ENCODE data around the gene GPR78.
A peak's percentile ranks its signal among the peaks of the same experiment; 100 is the strongest.

The GPR78 gene

DNA sequence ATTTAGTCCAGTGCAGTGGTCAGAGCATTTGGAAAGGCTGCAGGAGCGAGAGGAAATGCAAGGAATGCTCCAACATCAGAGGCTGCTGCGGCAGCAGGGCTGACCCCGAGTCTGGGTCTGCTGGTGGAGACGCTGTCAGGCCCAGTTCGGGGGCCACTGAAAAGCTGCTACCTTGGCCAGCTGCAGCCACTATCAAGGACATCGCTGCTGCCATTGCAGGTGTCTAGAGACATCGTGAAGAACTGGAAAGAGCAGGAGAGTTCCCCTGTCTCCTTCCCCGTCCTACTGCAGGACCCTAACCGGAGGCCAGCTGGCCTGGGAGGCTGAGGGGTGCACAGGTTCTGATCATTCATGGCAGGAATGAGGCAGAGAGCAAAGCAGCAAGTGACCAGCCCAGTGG is 29.5 kb upstream of the GPR78 start:
- Histone ChIP-seq H2AK5ac (ENCODE audit: low read length) (peak overlapping the region; percentile 8), H3K36me3 (ENCODE audit: control insufficient read depth in 1 of 2, insufficient read depth in 2 of 2, low read length in 2 of 2) (no peaks in the 10 kb centered on the region), H4K12ac (ENCODE audit: low read depth, low read length) (no peak overlapping the region), H3K4me3 (ENCODE audit: low read depth, low read length) (no peak overlapping the region), H4K91ac (ENCODE audit: low read depth, low read length) (peak overlapping the region; percentile 31), H2AFZ (ENCODE audit: insufficient read depth, low read length, poor library complexity) (no peak overlapping the region), H3K18ac (ENCODE audit: low read length) (no peak overlapping the region), H2BK12ac (ENCODE audit: low read length) (peak overlapping the region; percentile 84), H3K4me2 (ENCODE audit: low read length) (no peak overlapping the region), H2BK120ac (ENCODE audit: insufficient read depth, low read length, poor library complexity) (peak overlapping the region; percentile 3), H3K4ac (ENCODE audit: low read depth, low read length) (no peak overlapping the region), H3K27ac (ENCODE audit: low read depth, low read length) (peak overlapping the region; percentile 16), H3K9me3 (ENCODE audit: insufficient read depth, low read depth, low read length) (no peaks in the 10 kb centered on the region), H4K8ac (ENCODE audit: low read depth, low read length) (peak overlapping the region; percentile 21), H3K4me1 (ENCODE audit: control insufficient read depth in 1 of 2, insufficient read depth in 2 of 2, low read length in 2 of 2) (peaks cover 22 to 34% of the 10 kb centered on the region in 2 experiments), H3K79me1 (ENCODE audit: low read length) (peaks cover 39% of the 10 kb centered on the region), H3K23ac (ENCODE audit: low read length) (no peak overlapping the region), H2BK5ac (ENCODE audit: low read depth, low read length, poor library complexity) (no peak overlapping the region), H3K14ac (ENCODE audit: low read length) (peak overlapping the region; percentile 16), H3K79me2 (ENCODE audit: control insufficient read depth, insufficient read depth, low read length, poor library complexity) (no peaks in the 10 kb centered on the region), H3K27me3 (ENCODE audit: insufficient read depth, low read length) (no peaks in the 10 kb centered on the region), H3K9ac (ENCODE audit: low read length) (no peak overlapping the region)
- WGBS (ENCODE audit: extremely low coverage, insufficient coverage, insufficient read length): no CpG with 5 or more reads among the region's 9 CpGs
- DNase-seq: no peak

DNA sequence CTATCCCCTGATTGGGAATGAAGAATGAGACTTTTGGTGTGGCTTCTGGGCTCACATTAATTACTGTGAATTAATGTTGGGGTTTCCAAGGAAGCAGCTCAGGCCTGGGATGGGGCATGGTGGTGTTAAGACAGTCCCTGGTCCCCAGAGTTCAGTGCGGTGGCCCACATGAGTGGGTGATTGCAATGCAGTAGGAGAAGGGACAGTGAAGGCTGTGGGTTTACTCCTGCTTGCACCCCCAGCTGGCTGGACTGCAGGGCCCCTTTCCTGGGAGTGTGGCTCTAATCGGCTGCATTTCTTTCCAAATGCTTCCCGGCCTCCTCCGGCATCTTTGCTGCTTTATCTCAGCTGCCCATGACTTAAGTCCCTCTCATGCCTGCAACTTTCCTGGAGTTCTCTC is 28.2 kb upstream of the GPR78 start:
- no CpG with 5 or more reads among the region's 4 CpGs for WGBS (ENCODE audit: extremely low coverage, insufficient coverage, insufficient read length)
- no peak overlapping the region for H2BK5ac ChIP-seq (ENCODE audit: low read depth, low read length, poor library complexity)
- peaks cover 41% of the 10 kb centered on the region for H3K79me1 ChIP-seq (ENCODE audit: low read length)
- H3K14ac ChIP-seq (ENCODE audit: low read length): no peak overlapping the region
- peak overlapping the region; percentile 38 for H4K91ac ChIP-seq (ENCODE audit: low read depth, low read length)
- H3K27ac ChIP-seq (ENCODE audit: low read depth, low read length): no peak overlapping the region
- H3K36me3 ChIP-seq (ENCODE audit: control insufficient read depth in 1 of 2, insufficient read depth in 2 of 2, low read length in 2 of 2): no peaks in the 10 kb centered on the region
- H3K23ac ChIP-seq (ENCODE audit: low read length): no peak overlapping the region
- no peak for DNase-seq
- no peak overlapping the region for H2AFZ ChIP-seq (ENCODE audit: insufficient read depth, low read length, poor library complexity)
- H3K79me2 ChIP-seq (ENCODE audit: control insufficient read depth, insufficient read depth, low read length, poor library complexity): no peaks in the 10 kb centered on the region
- H3K4ac ChIP-seq (ENCODE audit: low read depth, low read length): no peak overlapping the region
- no peak overlapping the region for H3K4me3 ChIP-seq (ENCODE audit: low read depth, low read length)
- no peak overlapping the region for H3K9ac ChIP-seq (ENCODE audit: low read length)
- peak overlapping the region; percentile 13 for H2AK5ac ChIP-seq (ENCODE audit: low read length)
- no peak overlapping the region for H3K18ac ChIP-seq (ENCODE audit: low read length)
- no peak overlapping the region for H2BK120ac ChIP-seq (ENCODE audit: insufficient read depth, low read length, poor library complexity)
- H3K9me3 ChIP-seq (ENCODE audit: insufficient read depth, low read depth, low read length): no peaks in the 10 kb centered on the region
- no peak overlapping the region for H3K4me2 ChIP-seq (ENCODE audit: low read length)
- H2BK12ac ChIP-seq (ENCODE audit: low read length): peak overlapping the region; percentile 19
- H3K27me3 ChIP-seq (ENCODE audit: insufficient read depth, low read length): no peaks in the 10 kb centered on the region
- H4K8ac ChIP-seq (ENCODE audit: low read depth, low read length): no peak overlapping the region
- peaks cover 25 to 30% of the 10 kb centered on the region in 2 experiments for H3K4me1 ChIP-seq (ENCODE audit: control insufficient read depth in 1 of 2, insufficient read depth in 2 of 2, low read length in 2 of 2)
- H4K12ac ChIP-seq (ENCODE audit: low read depth, low read length): no peak overlapping the region

DNA sequence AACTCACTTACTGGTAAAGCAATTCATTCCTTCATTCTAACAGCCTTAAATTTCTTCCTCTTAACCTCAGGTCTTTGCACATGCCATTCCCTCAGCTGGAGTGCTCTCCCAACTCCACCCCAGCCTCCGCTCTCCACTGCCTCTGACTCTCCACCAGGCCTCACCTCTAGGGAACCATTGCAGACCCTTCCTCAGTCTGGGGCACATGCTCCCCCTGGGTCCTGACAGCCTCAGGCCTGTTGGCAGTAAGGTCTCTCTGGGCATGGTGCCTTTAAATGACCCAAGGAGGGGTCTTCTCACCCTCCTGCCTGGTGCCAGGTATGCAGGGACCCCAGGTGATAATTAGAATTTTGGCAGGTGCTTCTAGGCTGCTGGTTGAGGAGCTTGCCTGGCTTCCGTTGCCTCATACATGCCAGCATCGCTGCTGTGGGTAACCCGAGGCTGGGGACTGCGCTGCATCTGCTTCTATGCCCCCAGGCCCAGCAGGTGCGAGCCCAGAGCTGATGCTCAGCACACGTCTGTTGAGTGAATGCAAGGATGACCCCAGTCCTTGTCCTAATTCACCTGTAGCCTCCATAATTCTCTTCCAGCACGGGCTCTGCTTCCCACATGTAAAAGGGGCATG is 27.5 kb upstream of the GPR78 start:
- Histone ChIP-seq H3K27ac (ENCODE audit: low read depth, low read length) (no peak overlapping the region), H3K27me3 (ENCODE audit: insufficient read depth, low read length) (no peaks in the 10 kb centered on the region), H3K18ac (ENCODE audit: low read length) (no peak overlapping the region), H4K12ac (ENCODE audit: low read depth, low read length) (no peak overlapping the region), H3K4ac (ENCODE audit: low read depth, low read length) (no peak overlapping the region), H3K79me1 (ENCODE audit: low read length) (peaks cover 41% of the 10 kb centered on the region), H3K9ac (ENCODE audit: low read length) (no peak overlapping the region), H2AFZ (ENCODE audit: insufficient read depth, low read length, poor library complexity) (no peak overlapping the region), H4K8ac (ENCODE audit: low read depth, low read length) (no peak overlapping the region), H3K4me1 (ENCODE audit: control insufficient read depth in 1 of 2, insufficient read depth in 2 of 2, low read length in 2 of 2) (peaks cover 24 to 28% of the 10 kb centered on the region in 2 experiments), H2BK5ac (ENCODE audit: low read depth, low read length, poor library complexity) (no peak overlapping the region), H4K91ac (ENCODE audit: low read depth, low read length) (peak overlapping the region; percentile 38), H2AK5ac (ENCODE audit: low read length) (no peak overlapping the region), H3K36me3 (ENCODE audit: control insufficient read depth in 1 of 2, insufficient read depth in 2 of 2, low read length in 2 of 2) (no peaks in the 10 kb centered on the region), H3K14ac (ENCODE audit: low read length) (no peak overlapping the region), H2BK12ac (ENCODE audit: low read length) (peak overlapping the region; percentile 19), H3K4me3 (ENCODE audit: low read depth, low read length) (no peak overlapping the region), H3K9me3 (ENCODE audit: insufficient read depth, low read depth, low read length) (no peaks in the 10 kb centered on the region), H3K23ac (ENCODE audit: low read length) (no peak overlapping the region), H3K79me2 (ENCODE audit: control insufficient read depth, insufficient read depth, low read length, poor library complexity) (peaks cover 2% of the 10 kb centered on the region), H3K4me2 (ENCODE audit: low read length) (no peak overlapping the region), H2BK120ac (ENCODE audit: insufficient read depth, low read length, poor library complexity) (no peak overlapping the region)
- no CpG with 5 or more reads among the region's 8 CpGs for WGBS (ENCODE audit: extremely low coverage, insufficient coverage, insufficient read length)
- peak; percentile 71 to 78 for DNase-seq

DNA sequence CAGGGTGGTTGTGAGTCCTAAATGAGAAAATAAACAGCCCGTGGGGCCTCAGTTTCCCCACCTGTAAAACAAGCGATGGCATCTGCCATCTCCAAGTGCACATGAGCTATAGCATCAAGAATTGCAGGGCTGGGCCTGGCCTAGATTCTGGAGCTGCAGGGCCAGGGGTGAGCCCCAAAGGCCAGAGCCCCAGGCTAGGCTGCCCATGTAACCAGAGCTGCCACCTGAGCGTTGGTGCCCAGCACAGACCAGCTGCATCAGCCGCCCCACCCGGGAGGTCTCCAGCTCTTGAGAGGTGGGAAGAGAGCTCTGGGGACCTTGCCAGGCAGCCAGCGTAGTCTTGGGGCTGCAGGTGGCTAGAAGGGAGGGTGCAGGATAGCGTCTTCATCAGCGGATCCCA is 27.0 kb upstream of the GPR78 start:
- peaks cover 43% of the 10 kb centered on the region for H3K79me1 ChIP-seq (ENCODE audit: low read length)
- H3K27ac ChIP-seq (ENCODE audit: low read depth, low read length): no peak overlapping the region
- H2AK5ac ChIP-seq (ENCODE audit: low read length): peak overlapping the region; percentile 35
- no peak overlapping the region for H2BK5ac ChIP-seq (ENCODE audit: low read depth, low read length, poor library complexity)
- no peak overlapping the region for H4K8ac ChIP-seq (ENCODE audit: low read depth, low read length)
- no peak overlapping the region for H3K9ac ChIP-seq (ENCODE audit: low read length)
- no peak for DNase-seq
- H2BK120ac ChIP-seq (ENCODE audit: insufficient read depth, low read length, poor library complexity): peak overlapping the region; percentile 34
- no peak overlapping the region for H4K12ac ChIP-seq (ENCODE audit: low read depth, low read length)
- no peaks in the 10 kb centered on the region for H3K36me3 ChIP-seq (ENCODE audit: control insufficient read depth in 1 of 2, insufficient read depth in 2 of 2, low read length in 2 of 2)
- no peak overlapping the region for H3K4me3 ChIP-seq (ENCODE audit: low read depth, low read length)
- H2BK12ac ChIP-seq (ENCODE audit: low read length): peak overlapping the region; percentile 18
- H3K4me2 ChIP-seq (ENCODE audit: low read length): no peak overlapping the region
- no peak overlapping the region for H3K18ac ChIP-seq (ENCODE audit: low read length)
- no peak overlapping the region for H3K23ac ChIP-seq (ENCODE audit: low read length)
- H3K9me3 ChIP-seq (ENCODE audit: insufficient read depth, low read depth, low read length): no peaks in the 10 kb centered on the region
- no peak overlapping the region for H2AFZ ChIP-seq (ENCODE audit: insufficient read depth, low read length, poor library complexity)
- no peak overlapping the region for H3K4ac ChIP-seq (ENCODE audit: low read depth, low read length)
- peaks cover 5% of the 10 kb centered on the region for H3K79me2 ChIP-seq (ENCODE audit: control insufficient read depth, insufficient read depth, low read length, poor library complexity)
- no peak overlapping the region for H3K14ac ChIP-seq (ENCODE audit: low read length)
- no peaks in the 10 kb centered on the region for H3K27me3 ChIP-seq (ENCODE audit: insufficient read depth, low read length)
- WGBS (ENCODE audit: extremely low coverage, insufficient coverage, insufficient read length): no CpG with 5 or more reads among the region's 8 CpGs
- peak overlapping the region; percentile 38 for H4K91ac ChIP-seq (ENCODE audit: low read depth, low read length)
- H3K4me1 ChIP-seq (ENCODE audit: control insufficient read depth in 1 of 2, insufficient read depth in 2 of 2, low read length in 2 of 2): peaks cover 24 to 28% of the 10 kb centered on the region in 2 experiments
